ENCODE results near the gene PI4KA.

DNA sequence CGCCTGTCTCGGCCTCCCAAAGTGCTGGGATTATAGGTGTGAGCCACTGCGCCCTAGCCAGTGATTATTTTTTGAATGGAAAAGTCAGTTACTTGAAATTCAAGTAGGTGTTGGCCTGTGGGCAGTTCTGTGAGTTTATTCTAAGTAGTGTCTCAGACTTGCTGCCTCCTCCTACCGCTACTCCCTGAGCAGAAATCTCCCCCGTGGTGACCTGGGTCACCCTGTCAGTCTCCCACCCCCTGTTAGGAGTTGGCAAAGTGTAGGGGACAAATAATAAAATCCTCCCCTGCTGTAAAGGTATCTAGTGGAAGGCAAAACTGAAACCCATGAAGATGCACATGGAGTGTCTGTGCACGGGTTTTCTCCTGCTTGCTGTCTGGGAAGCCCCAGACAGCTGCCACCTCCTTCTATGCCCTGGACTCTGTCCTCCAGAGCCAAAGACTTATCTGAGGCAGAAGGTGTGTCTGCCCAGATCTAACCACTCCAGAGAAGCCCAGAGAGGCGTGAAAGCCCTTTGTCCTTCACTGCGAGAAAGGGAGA is 26.5 kb upstream of the PI4KA start:
- no peak for TF ChIP-seq POLR2A (IDR thresholded peaks at IDR 0.05; ENCODE audit: low read length)
- TF ChIP-seq GATA1 (IDR thresholded peaks at IDR 0.05; ENCODE audit: low read depth, low read length): no peak
